Activated CD4-positive, CD25-positive, alpha-beta regulatory T cell treated with anti-CD3 and anti-CD28 coated beads, Interleukin-2, amount 50 U/mL, for 16 hours (primary cell): ENCODE data around the gene LSAMP.

ENCODE experiments used
- DNase-seq: peaks from one replicate; pipeline ENCODE4 v3.0.0-alpha.2; 2020; ENCODE audit warnings: low read depth, low spot score

LSAMP gene

DNA sequence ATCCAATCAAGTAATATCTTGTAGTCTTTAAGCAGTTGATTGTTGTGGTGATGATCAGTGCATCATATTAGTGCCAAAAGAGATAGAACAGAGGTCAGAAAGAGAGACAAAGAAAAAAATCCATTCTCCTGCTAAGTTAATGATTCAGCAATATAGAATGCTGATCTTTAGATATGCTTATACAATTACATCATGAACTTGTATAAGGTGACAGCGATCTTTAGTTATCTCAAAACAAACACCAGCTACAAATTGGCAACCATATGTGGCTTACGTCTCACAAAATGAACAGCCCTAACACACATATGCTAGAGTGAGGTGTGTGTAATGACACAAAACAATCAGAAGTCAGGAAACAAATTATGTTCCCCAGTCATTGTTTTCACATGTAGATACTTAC lies 12.5 kb downstream of the LSAMP start:
- no peak for DNase-seq

DNA sequence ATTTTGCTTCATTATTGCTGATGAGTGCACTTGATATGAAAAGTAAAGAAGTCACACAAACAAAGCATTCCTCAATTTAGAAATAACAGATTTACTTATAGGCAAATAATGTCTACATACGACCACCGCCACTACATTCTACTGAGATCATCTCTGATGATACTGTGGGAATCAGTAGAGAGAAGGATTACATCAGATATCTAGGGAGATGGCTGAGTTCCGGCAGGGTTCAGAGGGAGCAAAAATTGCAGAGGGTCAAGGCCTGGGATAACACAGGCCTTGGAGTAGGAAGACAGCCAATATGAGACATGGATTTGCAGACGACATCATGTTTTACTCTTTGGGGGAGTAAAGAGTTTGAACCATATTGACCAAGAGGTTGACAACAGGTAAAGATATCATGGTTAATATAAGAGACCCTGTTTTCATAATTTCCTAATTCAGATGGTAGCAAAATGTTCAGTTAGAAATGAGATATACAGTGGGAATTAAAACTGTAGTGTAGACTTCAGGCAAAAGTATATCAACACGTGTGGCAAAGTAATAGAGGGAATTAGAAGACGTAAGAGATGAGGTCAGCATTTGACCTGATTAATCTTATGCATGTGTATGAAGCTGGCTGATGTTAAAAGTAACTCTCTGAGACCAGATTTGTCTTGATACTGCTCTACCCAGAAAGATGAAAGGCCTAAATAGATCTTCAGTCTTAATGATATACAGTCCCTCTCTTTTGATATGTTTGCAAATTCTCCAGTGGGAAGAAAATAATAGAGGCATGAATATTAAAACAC lies 15.6 kb downstream of the LSAMP start:
- no peak for DNase-seq

DNA sequence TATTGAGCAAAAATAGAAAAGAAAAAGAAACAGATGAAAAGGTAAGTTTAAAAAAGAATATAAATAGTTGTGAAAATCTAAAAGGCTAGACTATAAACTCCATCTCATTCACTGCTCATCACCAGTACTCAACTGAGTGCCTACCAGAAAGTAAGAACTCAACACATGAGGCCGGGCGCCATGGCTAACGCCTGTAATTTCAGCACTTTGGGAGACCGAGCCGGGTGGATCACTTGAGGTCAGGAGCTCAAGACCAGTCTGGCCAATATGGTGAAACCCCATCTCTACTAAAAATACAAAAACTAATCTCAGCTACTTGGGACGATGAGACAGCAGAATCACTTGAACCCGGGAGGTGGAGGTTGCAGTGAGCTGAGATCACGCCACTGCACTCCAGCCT lies 19.3 kb downstream of the LSAMP start:
- no peak for DNase-seq

DNA sequence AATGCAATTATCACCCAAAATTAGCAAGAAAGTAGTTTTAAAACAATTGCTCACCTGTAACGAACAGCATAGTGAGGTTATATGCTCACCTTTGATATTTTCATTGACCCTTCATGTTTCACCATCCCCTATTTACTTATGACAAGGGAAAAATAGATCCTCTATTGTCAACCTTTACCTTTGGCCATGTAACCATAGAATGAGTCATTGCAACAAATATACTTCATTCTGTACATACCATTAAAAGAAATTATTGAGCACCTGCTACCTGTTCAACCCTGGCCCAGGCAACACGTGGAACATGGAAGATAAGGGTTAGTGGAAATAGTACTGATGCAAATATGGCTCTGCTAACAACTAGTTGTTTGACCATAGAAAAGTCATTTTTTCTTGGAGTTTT lies 20.2 kb downstream of the LSAMP start:
- no peak for DNase-seq

DNA sequence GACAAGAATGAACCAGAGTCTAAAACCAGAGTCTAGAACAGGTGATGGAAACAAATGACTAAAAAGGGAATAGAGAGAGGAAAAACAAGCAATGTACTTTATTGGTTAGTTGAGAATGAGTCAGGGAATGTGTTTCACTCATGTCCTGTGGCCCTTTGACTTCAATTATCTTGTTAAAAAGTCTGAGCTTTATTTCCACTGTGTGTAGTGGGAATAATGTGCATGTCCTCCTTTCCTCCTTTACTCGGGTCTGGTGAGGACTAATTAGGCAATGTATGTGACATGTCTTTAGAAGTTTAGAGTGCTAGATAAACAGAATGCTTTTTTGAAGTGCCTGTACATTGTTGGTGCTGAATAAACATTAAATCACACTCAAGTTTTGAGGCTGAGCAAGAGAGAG lies 21.3 kb downstream of the LSAMP start:
- no peak for DNase-seq

DNA sequence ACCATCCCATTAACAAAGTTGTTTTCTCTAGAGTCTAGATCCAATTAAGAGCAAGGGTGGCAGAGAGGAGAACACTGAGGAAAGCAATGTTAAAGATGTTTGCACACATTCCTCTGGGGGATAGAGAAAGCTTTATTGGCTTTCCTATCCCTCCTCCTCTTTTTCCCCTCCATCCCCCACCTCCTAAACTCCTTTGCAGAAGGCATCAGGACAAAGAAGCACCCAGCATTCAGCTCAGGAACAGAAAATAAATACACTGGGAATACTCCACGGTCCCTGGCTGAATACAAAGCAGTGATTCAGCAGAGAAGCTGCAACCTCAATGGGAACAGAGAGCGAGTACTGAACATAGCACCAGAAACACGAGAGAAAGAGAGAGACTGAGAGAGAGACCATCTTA lies 21.9 kb downstream of the LSAMP start:
- DNase-seq: no peak

DNA sequence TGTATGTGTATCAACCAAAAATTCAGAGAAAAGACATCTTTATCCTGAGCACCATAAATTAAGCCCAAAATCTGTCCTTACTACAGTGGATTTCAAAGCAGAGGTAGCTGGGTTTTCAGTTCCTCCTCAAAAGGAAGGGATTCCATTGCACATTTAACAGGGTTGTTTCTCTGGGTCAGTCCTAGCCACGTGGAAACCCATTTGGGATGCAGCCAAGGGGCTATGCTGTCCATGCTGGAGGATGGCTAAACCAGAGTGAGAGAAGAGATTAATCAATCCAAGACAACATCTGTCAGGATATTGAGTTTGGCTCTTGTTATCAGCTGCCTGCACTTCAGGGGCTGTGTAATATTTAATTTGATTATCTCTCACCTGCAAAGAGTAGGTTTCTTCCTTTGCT lies 28.1 kb downstream of the LSAMP start:
- DNase-seq: no peak

DNA sequence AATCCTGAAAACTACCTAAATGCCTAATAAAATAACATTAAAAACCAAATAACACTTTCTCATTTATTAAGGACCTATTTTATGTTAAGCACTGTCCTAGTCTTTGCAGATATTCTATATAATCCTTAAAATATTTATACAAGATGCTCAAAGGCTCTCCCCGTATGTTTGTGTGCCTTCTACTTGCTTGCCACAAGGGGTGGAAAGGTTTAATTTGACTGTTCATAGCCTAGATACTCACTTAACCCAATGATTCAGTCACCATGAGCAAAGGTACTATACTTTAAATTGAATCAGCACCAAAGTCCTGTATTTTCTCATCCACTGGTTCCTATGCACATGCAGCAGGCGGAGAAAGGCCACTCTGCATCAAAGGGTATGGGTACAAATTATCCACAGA lies 32.0 kb downstream of the LSAMP start:
- no peak for DNase-seq

DNA sequence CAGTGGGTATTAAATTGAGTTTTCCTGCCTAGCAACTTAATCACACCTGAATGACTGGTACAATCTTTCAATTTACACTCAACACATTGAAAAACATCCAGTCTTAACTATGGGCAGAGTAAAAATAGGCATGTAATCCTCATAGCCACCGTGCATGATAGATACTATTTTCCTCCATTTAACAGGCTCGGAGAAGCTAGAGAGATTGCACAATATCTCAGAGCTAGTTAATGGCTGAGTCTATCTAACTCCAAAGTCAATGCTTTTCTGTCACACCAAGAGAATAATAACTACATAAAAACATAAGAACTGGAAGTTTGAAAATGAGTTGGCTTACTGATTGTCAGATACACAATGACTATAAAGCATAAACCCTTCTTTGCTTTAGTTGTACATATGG lies 36.8 kb downstream of the LSAMP start:
- DNase-seq: no peak

DNA sequence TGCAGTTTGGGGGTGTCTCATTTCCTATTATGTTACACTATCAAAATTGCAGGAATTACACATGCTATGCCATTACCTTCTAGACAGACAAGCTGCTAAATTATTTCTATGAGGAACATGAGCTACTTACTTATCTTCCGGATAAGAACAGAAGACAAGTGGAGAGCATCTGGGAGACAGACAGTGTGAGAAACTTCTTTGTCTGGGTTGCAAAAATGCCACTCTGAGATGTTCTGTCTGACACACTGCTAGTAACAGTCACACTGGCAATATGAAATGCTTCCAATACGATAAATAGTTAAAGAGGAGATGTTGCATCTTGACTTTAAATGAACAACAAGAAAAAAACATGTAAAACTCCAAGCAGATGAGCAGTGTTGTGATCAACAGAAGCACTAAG lies 40.1 kb downstream of the LSAMP start:
- DNase-seq: no peak

DNA sequence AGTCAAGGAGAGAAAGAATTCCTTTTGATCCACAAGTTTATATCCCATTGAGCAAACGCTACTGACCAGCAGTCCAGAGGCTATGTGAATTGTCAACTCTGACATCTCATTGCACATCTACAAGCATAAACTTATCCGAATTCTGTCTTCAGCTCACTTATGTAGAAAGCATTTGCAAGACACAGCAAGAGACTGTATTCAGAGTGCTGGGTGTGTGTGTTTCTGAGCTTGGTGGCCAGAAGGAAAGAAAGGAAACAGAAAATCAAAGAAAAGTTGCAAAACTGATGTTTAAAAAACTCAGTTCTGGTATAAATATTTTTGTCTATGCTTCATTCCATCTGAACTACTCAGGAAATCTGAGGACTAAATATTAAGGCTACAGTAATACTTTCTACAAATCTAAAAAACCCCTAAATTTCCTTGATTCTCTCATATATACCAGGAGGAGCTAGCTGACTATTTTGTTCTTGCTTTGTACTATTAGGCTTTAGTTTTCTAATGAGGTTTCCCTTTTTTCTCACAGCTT lies 45.5 kb downstream of the LSAMP start:
- DNase-seq: no peak

DNA sequence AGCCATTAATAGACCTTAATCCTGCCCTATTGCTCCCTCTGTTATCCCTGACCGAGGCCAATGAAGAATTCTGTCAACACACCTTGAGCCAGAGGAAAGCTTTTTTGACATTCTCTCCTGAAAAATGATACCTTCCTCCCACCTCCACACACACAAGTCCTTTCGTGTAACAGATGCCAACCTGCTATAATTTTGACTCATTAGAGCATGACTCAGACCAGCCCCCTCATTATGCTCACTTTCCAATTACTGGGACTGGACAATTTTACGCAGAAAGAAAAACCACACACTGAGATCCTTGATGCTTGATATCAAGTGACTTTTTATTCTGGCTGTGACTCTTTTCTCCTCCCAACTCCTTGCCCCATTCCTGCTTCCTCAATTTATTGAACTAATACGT lies 50.9 kb downstream of the LSAMP start:
- no peak for DNase-seq

DNA sequence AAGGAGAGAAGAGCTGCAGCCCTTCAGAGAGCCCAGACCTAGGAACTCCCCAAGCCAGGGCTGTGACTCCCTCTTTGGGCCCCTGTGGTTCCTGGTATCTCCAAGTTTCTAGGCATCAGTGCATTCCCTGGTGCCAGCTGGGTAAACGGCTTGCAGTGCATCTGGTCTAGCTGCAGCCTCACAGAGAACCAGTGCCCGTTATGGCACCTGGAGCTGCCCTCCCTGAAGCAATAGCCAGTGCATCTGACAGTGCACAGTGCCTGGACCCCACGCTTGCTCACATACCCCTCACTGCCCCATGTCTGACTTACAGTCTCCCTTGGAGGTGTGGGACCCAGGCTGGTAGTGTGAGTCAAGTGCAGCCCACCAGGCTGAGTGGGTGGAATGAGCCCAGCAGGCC lies 52.1 kb downstream of the LSAMP start:
- DNase-seq: no peak

DNA sequence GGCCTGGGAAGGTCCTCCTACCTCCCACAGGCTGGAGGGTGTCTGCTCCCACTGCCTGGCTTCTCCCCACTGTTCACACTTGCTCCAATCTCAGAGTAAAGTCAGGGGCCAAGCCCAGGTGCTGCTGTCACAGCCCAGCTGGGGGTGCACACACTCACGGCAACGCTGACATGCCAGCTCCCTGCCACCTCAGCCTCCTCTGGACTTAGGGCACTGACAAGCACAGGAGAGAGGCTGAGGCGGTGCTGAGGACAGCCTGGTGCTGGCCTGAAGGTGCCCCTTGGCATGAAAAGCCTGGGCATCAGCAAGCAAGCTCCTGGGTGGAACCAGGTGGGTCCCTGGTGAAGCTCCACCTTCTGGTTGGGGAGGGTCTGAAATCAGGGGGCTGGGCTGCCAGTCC lies 53.0 kb downstream of the LSAMP start:
- DNase-seq: no peak

DNA sequence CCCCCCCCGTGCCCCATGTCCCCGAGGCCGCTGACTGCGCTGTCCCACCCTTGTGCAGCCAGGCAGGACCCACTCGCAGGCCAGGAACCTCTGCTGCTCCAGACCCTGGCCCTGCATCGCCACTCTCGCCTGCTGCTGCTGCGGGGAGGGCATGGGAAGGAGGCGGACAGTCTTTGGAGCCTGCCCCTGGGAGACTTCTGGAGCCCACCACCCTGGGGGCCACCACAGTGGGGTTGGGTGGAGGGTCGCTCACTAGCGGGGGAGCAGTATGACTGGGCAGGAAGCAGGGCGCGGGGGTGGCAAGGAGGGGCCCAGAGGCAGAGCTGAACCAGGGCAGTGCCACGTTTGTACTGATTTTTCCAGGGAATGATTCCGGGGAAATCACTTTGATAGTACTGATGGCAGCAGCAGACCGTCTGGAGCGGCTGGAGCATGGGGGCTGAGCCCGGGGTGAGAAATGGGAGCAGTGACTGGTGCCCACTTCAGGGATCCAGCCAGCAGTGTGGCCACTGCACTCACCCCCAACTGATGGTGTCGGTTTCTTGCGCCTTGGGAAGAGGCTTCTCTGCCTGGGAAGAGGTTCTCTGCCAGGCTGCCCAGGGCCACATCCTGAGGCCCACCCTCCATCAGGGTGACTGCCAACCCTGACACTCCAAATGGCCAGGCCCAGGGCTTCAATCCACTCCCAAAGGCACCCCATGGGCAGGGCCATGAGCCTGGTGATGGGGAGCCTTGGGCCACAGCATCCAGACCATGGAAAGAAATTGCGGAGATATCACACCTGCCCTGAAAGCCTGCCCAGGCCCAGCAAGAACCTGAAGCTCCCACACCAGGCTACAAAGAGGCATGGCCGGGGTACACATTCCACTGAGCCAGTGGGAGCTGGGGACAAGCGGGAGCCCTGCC lies 53.7 kb downstream of the LSAMP start:
- DNase-seq: no peak

DNA sequence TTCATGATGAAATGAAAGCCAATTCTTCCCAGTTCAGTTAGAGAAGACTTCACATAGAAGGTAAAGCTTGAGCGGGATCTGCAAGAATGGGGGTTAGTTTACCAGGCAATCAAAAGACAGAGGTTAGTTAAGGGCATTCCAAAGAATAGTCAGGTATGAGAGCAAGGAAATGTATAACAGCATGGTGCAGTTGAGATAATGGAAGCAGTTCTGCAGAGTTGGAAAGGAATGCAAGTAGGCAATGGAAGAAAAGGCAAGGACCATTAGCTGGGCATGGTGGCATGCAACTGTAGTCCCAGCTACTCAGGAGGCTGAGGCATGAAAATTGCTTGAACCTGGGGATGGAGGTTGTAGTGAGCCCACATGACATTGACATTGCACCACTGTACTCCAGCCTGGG lies 55.0 kb downstream of the LSAMP start:
- no peak for DNase-seq

DNA sequence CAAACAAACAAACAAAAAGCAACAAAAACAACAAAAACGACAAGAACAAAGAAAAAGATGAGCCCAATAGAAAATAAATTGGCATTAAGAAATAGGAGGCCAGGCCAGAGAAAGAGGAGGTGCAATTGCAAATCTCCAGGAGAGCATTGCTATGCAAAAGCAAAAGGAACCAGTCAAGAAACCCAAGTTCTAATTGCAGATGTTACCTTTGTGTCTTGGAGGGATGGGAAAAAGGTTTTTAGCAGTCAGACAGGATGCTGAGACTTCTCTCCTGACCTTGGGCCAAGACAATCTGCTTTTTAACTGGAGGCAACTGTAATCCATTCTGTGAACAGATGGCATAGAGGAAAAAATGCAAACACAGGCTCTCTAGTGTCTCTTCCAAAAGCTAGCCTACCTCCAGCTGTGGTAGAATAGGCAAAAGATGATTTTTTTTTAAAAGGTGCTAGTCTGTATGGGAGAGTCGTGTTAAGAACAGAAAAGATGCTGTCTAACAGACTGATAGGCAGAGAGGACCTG lies 56.4 kb downstream of the LSAMP start:
- DNase-seq: no peak

DNA sequence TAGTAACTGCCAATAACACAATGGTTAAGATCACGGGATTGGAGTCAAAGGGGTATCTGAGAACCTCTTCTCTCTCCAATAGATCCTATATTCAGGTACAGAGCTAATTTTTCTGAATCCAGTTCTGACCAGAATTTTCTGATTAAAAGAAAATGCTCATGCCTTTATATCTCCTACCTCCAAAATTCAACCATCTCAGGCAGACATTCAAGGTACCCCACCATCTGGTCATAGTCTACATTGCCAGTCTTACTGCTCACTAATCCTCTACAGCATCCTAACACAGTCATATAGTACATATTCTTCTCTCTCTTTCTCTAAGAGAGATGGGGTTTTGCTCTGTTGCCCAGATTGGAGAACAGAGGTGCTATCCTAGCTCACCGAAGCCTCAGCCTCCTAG lies 59.1 kb downstream of the LSAMP start:
- no peak for DNase-seq

DNA sequence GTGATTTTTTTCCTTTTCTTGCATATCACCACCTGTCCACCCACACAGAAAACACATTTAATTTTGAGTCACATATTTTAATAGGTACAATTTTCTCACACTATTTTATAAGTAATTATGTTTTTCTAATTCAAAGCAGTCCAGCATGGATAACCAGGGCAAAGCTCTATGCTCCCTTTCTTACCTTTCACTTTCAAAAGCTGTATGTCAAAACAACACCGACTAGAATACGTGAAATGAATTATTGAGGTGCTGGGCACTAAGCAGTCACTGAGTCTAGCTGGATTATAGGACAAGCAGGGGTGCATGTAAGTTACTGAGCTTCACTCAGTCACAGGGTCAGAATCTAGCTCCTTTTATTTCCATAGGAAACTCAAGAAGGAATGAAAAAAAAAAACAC lies 60.6 kb downstream of the LSAMP start:
- no peak for DNase-seq

DNA sequence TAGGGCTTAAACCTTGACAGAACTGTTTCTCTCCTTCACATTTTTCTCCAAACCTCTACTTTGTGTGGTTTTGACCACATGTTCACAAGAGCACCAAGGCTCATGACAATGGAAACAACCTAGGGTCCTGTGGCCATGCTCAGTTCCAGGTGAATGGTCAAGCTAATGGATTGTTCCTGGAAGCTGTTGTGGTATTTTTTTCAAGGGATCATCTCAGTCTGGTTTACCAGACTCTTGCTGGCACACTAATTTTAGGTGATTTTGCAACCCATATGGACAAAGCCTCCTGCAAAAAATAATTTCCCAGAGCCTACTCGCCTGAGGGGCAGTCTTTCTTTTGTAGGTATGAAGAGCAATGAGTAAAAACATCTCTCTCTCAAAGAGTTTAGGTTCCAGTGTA lies 67.2 kb downstream of the LSAMP start:
- no peak for DNase-seq

DNA sequence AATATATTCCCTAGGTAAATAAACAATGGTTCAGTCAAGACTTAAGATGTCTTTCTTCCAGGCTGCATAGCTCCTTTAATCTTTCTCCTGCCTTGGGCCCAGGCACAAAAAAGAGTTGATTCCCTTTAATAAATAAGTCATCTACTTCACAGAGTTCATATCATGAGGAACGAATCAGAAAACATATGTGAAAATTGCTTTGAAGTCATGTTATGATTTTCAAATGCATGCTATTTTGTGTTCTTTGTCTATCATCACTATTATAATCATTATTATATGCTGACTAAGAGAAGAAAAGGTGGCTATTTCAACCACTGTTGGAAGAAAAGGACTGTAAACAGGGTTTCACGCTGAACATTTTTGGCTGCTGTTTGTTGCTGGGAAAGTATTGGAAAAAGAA lies 70.4 kb downstream of the LSAMP start:
- DNase-seq: no peak

DNA sequence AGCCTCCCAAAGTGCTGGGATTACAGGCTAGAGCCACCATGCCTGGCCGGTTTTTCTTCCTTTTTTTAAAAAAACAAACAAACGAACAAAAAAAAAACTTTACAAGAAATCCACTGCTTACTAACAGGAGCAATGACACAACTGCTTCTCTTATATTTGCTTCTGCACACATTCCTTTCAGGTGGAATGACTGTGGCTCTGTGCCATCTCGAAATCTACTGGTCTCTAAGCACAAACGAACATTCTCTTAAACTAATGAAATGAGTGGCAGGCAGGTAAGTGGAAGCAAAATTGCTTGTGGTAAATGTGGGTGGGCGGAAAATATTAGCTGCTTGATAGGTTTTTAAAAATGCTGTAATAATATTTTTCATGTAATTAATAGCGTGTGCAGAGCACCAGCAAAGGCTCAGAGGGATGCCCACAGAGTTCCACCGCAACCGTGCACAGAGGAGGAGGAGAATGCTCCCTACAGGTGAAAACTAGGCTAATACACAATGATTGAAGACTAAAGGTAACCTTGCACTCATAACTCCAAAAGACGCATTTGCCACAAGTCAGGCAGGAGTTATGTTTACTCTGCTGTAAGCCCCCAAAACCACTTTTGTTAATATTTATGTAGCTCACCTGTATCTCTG lies 77.4 kb downstream of the LSAMP start:
- DNase-seq: no peak
